Measurements from ENCODE around the gene GDPD1.
"Not testable (repeated sequence)": the region's sequence is repeated elsewhere in the genome, so short reads cannot be mapped to it uniquely, and the experiment has no call there.

GDPD1 gene

DNA sequence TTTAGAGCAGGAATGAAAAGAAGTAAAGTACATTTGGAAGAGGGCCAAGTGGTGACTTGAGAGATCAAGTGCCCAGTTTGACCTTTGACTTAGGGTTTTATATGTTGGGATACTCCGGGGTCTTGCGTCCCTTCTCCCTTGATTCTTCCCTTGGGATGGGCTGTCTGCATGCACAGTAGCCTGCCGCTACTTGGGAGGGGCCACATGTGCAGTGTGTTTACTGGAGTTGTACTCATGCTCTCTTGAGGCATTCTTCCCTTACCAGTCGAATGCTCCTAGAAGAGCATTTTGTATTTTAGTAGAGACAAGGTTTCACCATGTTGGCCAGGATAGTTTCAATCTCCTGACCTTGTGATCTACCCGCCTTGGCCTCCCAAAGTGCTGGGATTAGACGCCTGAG, 23.8 kb downstream of the GDPD1 start:
- no peak for DNase-seq (ENCODE audit: low spot score)

DNA sequence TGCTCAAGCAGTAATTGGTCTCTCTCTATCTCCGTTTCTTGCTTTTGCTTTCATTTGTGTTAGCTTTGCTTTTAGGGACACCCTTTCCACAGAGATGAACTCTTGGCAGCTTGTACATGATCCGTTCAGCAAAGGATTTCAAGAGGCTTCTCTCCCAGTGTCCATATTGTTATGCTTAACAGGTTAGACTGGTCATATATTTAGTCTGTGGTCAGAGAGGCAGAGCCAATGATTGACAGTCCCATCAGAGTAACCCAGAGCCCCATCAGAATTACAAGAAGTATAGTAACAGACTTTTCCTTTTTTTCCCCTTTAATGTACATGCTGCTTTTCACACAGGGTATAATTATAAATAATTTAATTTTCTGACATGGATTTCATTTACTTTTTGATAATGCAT, 34.4 kb downstream of the GDPD1 start:
- DNase-seq (ENCODE audit: low spot score) = no peak

DNA sequence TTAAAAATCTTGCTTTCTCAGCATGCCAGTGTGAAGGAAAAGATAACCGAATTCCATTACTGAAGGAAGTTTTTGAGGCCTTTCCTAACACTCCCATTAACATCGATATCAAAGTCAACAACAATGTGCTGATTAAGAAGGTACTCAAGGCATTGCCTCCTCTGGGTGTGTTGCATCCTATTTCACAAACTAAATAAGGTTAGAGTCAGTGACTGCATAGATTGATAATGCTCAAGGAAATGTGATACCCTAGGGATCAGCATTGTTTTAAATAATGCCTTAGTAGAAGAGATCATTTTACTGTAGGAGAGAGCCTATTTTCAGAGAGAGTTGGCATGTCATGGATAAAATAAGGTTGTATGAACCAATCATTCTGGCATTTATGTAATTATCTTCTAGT, 36.8 kb downstream of the GDPD1 start:
- no peak for DNase-seq (ENCODE audit: low spot score)

DNA sequence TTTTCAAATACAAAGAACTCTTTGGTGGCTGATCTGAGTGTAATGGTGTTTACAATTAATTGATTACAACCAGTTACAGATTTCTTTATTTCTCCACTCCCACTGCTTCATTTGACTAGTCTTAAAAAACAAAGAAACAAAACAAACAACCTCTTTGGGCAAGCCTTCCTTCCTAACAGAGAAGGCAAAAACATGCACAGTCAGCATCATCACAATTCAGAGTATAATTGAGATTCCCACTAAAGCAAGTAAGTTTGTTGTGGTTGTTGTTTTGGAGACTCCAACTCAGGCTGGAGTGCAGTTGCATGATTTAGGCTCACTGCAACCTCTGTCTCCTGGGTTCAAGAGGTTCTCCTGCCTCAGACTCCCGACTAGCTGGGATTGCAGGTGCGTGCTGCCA, 40.4 kb downstream of the GDPD1 start:
- no peak for DNase-seq (ENCODE audit: low spot score)

DNA sequence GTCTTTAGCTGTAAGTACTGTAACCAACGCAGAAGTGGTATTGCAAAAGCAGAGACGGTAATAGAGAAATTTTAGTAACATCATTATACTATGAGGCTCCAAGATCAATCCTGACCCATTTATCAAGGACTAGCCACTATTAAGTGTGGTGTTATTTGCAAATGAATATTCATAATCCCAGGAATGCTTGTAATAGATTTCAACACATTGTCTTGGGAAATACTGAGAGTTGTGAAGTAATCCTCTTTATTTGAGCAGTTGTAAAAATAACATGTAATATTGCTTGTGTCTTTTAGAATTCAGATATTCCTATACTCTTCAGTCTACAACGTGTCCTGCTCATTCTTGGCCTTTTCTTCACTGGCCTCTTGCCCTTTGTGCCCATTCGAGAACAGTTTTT, 46.4 kb downstream of the GDPD1 start:
- no peak for DNase-seq (ENCODE audit: low spot score)

DNA sequence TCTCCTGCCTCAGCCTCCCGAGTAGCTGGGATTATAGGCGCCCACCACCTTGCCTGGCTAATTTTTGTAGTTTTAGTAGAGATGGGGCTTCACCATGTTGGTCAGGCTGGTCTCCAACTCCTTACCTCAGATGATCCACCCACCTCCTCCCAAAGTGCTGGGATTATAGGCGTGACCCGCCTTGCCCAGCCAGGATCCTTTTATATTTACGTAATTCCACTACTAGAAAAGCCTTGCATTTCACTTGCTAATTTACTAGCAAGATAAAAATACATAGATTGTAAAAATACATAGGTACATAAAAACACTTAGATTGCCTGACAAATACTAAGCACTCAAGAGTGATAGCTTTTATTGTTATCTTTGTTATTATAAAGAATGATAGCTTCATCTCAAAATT, 47.5 kb downstream of the GDPD1 start:
- no peak for DNase-seq (ENCODE audit: low spot score)

DNA sequence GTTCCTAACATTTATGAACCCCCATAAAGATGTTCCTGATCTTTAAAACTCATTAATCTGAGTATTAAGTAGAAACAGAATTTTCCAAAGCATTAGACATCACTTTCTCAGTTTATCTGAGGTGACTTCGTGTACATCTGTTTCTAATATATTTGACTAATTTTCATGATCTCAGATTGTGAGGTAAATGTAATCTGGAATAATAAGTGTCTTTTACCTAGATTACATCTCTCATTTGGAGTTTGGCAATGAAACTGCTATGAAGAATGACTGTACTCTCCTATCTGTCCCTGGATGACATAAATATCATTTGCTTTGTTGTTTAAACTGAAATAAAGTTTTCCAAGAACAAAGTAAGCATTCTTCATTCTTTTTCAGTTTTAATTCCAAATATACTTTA, 55.3 kb downstream of the GDPD1 start:
- no peak for DNase-seq (ENCODE audit: low spot score)

DNA sequence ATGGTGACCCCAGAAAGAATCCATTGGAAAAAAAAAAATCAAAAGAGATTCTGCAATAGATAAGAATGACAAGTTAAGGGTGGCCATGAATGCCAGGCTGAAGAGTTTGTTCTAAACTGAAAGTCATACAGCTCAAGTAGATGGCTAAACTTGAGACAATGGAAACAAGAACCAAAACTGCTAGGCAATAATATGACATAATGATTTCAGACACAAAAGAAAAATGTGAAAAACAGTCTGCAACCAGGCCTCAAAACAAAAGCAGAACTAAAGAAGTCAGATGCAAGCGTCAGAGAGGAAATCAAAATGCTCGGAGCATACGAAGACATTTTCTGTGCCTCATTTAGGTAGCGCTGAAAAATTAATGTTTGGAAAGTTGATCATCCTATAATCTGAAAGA, 56.7 kb downstream of the GDPD1 start:
- no peak for DNase-seq (ENCODE audit: low spot score)

DNA sequence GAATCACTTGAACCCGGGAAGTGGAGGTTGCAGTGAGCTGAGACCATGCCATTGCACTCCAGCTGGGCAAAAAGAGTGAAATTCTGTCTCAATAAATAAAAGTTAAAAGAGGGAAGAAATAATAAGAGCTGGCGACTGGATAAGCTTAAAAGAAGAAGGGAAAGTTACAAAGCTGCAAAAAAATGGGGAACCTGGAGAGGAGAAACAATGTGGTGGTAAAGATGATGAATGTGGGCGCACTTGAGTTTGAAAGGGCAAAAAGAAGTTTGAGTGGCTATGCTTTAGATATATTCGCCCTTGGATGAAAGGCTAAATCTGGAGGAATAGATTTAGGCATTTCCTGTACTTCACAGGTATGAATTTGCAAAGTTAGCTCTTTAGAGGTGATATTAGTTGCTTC, 58.1 kb downstream of the GDPD1 start:
- DNase-seq (ENCODE audit: low spot score) = no peak

DNA sequence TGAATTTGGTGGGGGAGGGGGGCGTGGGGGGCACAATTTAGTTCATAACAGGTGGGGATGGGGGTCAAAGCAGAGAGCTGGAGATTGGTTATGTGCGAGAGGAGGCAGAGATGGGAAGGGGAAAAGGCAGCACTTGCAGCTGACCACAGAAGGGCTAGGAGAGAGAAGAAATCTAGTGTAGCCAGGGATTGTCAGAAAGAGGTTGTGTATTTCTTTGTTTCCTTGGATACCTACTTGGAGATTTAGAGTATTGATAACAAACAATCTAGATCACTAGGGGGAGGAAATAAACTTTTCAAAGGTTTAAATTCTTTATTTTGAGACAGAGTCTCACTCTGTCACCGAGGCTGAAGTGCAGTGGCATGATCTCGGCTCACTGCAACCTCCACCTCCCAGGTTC, 64.0 kb downstream of the GDPD1 start:
- no peak for DNase-seq (ENCODE audit: low spot score)

DNA sequence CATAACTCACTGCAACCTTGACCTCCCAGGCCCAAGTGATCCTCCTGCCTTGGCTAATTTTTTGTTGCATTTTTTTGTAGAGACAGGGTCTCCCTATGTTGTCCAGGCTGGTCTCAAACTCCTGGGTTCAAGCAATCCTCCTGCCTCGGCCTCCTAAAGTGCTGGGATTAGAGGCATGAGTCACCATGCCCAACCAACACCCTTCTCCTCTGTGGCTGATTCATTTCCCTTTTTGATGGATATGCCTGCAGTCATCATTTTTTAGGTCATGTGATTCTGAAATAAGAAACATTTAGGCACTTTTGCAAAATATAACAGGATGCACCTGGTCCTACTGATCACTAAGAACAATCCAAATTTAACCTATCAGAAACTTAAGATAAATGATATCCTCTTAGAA, 67.1 kb downstream of the GDPD1 start:
- DNase-seq (ENCODE audit: low spot score) = peak; percentile 95

DNA sequence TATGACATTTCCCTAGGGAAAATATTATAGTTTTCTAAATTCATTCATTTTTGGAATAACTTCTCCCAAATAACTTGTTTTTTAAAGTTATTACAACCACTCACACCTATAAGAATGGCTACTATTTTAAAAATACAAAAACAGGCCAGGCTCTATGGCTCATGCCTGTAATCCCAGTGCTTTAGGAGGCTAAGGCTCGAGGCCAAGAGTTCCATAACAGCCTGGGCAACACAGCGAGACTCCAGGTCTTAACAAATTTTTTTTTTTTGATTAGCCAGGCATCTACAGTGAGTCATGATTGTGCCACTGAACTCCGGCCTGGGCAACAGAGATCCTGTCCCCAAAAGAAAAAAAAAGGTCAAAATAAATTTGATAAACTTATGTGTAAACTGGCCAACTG, 67.6 kb downstream of the GDPD1 start:
- peak; percentile 61 for DNase-seq (ENCODE audit: low spot score)

DNA sequence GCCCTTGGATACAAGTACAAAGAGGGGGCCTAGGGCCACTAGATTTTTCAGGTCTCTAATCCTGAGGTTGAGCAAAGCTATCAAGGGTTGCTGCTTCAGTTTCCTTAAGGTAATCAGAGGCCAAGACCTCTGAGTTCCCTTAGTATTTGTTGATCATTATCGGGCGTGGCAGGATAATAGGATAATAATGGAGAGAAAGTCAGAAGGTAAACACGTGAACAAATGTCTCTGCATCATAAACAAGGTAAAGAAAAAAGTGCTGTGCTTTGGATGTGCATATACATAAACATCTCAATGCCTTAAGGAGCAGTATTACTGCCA, 69.6 kb downstream of the GDPD1 start:
- no peak for DNase-seq (ENCODE audit: low spot score)

DNA sequence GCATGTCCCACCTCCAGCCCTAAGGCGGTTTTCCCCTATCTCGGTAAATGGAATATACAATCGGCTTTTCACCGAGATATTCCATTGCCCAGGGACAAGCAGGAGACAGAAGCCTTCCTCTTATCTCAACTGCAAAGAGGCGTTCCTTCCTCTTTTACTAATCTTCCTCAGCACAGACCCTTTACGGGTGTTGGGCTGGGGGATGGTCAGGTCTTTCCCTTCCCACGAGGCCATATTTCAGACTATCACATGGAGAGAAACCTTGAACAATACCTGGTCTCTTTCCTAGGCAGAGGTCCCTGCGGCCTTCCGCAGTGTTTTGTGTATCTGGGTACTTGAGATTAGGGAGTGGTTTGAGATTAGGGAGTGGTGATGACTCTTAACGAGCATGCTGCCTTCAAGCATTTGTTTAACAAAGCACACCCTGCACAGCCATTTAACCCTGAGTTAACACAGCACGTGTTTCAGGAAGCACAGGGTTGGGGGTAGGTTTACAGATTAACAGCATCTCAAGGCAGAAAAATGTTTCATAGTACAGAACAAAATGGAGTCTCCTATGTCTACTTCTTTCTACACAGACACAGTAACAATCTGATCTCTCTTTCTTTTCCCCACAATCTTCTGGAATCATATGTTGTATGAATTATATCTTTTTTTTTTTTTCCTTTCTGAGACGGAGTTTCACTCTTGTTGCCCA, 70.1 kb downstream of the GDPD1 start:
- DNase-seq (ENCODE audit: low spot score) = not testable (repeated sequence)

DNA sequence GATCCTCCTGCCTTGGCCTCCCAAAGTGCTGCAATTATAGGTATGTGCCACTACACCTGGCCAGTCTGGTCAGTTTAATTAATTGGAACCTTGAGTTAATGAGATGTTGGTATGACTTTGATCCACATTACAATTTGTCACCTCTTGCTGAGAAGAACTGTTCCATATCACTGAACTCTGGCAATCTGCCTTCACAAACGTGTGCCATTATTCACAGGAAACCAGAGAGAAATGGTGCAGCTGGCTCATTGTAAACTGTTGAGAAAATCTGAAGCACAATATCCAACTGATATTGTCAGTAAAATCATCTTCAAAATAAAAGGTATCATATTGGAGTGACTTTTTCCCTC, 71.8 kb downstream of the GDPD1 start:
- DNase-seq (ENCODE audit: low spot score) = no peak

DNA sequence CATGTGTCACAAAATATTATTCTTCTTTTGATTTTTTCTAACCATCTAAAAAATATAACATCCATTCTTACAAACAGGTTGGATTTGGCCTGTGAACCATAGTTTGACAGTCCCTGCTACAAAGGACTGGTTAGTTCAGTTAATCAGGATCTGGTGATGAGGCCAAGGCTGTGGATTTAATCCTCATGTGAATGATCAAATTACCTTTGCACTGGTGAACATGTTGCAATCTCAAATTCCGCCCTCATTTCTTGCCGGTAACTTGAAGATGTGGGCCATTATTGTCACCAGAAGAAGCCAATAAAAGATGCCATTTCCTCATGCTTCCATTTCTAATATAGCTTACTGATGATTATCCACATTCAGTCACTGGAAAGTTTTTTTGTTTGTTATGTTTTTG, 75.9 kb downstream of the GDPD1 start:
- no peak for DNase-seq (ENCODE audit: low spot score)

DNA sequence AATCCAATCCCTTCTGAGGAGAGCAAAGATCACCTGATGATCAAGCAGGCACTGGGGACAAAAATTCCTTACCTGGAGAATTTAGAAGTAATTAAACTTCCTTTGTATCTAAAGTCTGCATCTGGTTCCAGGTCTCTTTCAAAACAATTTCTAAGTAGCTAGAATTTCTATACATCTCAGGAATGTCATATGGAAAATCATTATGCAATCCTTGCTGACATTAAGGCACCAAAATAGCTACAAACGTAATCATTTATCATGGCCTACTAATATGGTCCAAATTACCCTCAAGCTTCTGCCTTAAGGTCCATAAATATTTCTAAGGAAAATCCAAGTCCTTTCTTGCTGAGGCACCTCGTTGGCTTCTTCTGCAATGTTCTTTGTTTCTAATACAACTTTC, 78.2 kb downstream of the GDPD1 start:
- DNase-seq (ENCODE audit: low spot score) = no peak

DNA sequence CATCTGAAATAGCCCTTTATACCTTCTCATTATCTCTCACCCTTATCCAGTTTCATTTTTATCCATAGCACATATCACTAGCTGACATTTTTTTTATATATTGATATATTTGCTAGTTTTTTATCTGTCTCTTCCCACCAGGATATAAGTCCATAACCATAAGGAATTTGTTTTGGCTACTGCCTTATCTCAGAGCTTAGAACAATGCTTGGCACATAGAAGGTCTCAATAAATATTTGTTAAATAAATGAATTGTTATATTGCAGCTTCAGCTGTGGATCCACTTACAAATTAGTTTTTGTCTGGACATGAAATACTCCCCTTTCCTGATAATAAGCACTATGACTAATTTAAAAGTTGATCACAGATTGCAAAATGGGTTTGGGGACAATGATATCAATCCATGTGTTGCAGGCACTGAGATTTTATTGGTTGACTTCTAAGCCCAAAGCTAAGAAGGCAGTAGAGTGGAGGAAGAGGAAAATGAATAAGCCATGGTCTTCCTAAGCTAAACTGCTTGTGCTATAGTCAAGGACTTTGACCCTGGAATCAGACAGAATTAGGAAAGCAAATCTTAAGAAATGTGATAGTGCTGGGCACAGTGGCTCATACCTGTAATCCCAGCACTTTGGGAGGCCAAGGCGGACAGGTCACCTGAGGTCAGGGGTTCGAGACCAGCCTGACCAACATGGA, 79.2 kb downstream of the GDPD1 start:
- DNase-seq (ENCODE audit: low spot score) = no peak

DNA sequence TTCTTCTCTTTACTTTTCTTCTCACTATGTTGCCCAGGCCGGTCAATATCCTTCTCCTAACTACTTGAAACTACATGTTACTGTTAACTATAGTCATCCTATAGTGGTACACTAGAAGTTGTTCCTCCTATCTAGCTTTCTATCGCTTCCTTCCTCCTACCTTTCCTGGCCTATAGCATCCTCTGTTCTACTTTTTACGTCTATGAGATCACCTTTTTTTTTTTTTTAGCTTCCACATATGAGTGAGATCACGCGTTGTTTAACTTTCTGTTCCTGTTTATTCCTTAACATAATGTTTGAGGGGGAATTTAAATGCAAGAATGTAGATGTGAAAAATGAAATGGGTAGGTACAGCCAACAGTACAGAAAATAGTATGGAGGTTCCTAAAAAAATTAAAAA, 80.6 kb downstream of the GDPD1 start:
- no peak for DNase-seq (ENCODE audit: low spot score)

DNA sequence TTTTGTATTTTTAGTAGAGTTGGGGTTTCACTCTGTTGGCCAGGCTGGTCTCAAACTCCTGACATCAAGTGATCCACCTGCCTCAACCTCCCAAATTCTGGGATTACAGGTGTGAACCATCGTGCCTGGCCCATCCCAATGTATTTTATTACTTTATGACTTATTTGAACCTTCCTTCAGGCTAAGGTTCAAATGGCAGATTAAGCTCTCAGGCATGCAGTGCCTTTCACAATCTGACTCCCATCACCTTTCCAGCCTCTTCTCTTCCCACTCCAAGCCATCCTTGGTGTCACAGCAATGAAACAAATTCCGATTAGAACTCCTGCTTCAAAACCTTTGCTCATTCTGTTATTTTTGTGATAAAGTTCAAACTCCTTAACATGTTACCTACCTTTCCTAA, 84.5 kb downstream of the GDPD1 start:
- no peak for DNase-seq (ENCODE audit: low spot score)

DNA sequence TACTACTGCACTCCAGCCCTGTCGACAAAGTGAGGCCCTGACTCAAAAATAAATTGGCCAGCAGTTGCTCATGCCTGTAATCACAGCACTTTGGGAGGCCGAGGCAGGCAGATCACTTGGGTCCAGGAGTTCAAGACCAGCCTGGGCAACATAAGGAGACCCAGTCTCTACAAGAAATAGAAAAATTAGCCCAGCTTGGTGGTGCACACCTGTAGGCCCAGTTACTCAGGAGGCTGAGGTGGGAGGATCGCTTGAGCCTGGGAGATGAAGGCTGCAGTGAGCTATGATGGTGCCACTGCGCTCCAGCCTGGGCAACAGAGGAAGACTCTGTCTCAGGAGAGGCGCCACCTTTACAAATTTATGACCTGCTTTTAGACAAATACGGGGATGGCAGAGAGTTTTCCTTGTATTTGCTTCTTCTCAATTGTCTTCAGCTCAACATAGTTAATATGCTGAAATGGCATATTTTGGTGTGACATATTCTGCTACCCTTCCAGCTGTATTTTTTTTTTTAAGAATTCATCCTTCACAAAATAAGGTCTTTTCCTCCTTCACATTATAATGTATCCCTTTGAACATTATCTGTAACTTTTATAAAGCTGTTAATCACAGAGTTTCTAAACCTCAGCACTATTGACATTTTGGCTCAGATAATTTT, 90.1 kb downstream of the GDPD1 start:
- no peak for DNase-seq (ENCODE audit: low spot score)

DNA sequence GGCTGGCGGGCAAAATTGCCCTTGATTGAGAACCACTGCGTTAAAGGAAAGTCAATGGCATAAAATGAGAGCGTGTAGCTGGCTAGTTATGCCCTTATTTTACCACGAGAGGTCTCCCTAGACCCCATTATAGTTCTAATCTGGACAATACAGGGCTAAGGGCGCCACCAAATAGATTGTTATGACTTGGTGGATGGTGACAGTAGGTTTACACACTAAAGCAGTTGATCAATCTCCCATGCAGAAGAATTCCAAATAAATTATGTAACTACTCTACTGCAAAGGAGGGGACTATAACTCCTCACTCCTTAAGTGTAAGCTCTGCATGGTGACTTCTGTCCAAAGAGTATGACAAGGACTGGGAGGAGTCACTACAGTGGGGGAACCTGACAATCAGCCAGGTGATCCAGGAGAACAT, 90.7 kb downstream of the GDPD1 start:
- peak; percentile 83 for DNase-seq (ENCODE audit: low spot score)

DNA sequence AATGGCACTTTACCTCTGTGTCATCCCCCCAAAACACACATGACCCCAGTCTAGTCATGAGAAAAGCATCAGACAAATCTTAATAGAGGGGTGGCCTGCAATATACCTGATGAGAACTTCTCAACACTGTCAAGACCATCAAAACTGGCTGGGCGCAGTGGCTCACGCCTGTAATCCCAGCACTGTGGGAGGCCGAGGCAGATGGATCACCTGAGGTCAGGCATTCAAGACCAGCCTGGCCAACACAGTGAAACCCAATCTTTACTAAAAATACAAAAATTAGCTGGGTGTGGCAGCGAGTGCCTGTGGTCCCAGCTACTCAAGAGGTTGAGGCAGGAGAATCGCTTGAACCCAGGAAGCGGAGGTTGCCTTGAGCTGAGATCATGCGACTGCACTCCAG, 91.2 kb downstream of the GDPD1 start:
- not testable (repeated sequence) for DNase-seq (ENCODE audit: low spot score)

DNA sequence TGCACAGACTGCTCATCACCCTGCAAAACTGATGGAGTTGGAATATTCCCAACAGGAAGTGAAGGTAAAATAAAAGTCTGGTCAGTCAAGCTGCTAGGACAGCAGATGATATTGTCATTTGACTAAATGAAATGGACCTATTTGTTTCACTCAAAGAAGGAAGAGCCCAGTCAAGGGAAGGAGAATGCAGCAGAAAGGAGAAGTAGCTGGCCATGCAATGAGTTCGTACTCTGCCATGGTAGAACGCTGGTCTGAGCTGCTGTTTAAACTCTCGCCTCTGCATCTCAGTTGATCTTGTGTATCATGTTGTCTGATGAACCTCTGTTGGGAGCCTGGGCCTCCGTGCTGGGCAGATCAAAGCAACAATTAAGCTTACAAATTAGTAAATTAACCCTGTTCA, 95.6 kb downstream of the GDPD1 start:
- no peak for DNase-seq (ENCODE audit: low spot score)

All from kidney capillary endothelial cell (primary cell).